Measurements from ENCODE around the gene BCAS4.

- TF ChIP-seq POLR2A (IDR thresholded peaks at IDR 0.05; ENCODE audit: low read depth, low read length) (no peak), SPI1 (IDR thresholded peaks at IDR 0.05; ENCODE audit: low read depth, low read length) (no peak), TAF1 (IDR thresholded peaks at IDR 0.05; ENCODE audit: low read depth, low read length) (no peak), POLR2AphosphoS5 (IDR thresholded peaks at IDR 0.05; ENCODE audit: low read depth, low read length) (no peak)
These were observed 41.7 kb upstream of the BCAS4 start for GRCh38 chr20:50753152-50753551.
